Ishikawa (cell line): Measurements from ENCODE around the gene LETM1.

Experiments
- CEBPB ChIP-seq: IDR thresholded peaks from 2 replicates; pipeline ENCODE4 v1.6.1; 2012
- CREB1 ChIP-seq: IDR thresholded peaks from 2 replicates; pipeline ENCODE4 v1.6.1; 2012; ENCODE audit warnings: low read depth
- EGR1 ChIP-seq: IDR thresholded peaks from 2 replicates; pipeline ENCODE4 v1.6.1; 2012
- EP300 ChIP-seq: IDR thresholded peaks from 2 replicates; pipeline ENCODE4 v1.6.1; 2012; ENCODE audit warnings: borderline replicate concordance
- FOXM1 ChIP-seq: IDR thresholded peaks from 2 replicates; pipeline ENCODE4 v1.6.1; 2012; ENCODE audit warnings: low read depth, borderline replicate concordance
- NFIC ChIP-seq: IDR thresholded peaks from 2 replicates; pipeline ENCODE4 v1.6.1; 2012
- RAD21 ChIP-seq: IDR thresholded peaks from 2 replicates; pipeline ENCODE4 v1.6.1; 2012; ENCODE audit warnings: low read depth
- TAF1 ChIP-seq: IDR thresholded peaks from 2 replicates; pipeline ENCODE4 v1.6.1; 2012; ENCODE audit warnings: low read depth, mild to moderate bottlenecking
- TCF12 ChIP-seq: IDR thresholded peaks from 2 replicates; pipeline ENCODE4 v1.6.1; 2012; ENCODE audit warnings: low read depth
- TEAD4 ChIP-seq: IDR thresholded peaks from 2 replicates; pipeline ENCODE4 v1.6.1; 2012
- YY1 ChIP-seq: IDR thresholded peaks from 2 replicates; pipeline ENCODE4 v1.6.1; 2012; ENCODE audit warnings: low read depth
- ZBTB7A ChIP-seq: IDR thresholded peaks from 2 replicates; pipeline ENCODE4 v1.6.1; 2012; ENCODE audit warnings: low read depth
- TF ChIP-seq, protein P1 (sequence below): IDR thresholded peaks from 2 replicates; pipeline ENCODE4 v1.6.1; 2012; ENCODE audit warnings: low read depth, mild to moderate bottlenecking
- TF ChIP-seq, protein P2 (sequence below): IDR thresholded peaks from 2 replicates; pipeline ENCODE4 v1.6.1; 2012
- TF ChIP-seq, protein P3 (sequence below): IDR thresholded peaks from 2 replicates; pipeline ENCODE4 v1.6.1; 2012

Gene LETM1

DNA sequence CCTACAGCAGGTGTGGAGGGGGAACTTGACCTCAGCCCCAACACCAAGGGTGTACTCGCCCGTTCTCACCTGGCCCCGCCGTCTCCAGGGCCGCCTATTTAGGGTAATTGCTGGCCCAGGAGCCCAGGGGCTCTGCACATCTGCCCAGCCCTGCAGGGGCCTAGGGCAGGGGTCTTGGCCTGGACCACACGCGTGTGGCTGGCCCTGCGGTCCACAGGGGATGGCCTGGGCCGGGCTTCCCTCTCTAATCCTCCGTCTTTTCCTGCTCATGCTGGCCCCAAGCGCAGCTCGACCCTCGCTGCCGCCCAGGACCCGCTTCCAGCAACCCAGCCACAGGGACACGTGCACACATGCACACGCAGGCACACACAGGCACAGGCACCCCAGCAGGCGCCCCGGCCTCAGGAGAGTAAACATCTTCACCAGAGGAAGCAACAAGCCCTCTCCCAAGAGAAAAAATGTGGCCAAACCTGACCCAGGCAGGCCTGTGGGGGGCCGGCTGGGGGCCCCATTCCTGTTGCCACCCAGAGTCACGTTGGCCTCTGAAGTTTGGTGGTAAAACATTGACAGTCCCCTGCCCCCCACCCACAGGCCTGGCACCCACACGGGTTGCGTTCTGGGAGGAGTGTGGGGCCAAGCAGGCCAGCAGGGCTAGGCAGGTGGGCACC lies 87.5 kb downstream of the LETM1 start:
- TF ChIP-seq, protein P1, sequence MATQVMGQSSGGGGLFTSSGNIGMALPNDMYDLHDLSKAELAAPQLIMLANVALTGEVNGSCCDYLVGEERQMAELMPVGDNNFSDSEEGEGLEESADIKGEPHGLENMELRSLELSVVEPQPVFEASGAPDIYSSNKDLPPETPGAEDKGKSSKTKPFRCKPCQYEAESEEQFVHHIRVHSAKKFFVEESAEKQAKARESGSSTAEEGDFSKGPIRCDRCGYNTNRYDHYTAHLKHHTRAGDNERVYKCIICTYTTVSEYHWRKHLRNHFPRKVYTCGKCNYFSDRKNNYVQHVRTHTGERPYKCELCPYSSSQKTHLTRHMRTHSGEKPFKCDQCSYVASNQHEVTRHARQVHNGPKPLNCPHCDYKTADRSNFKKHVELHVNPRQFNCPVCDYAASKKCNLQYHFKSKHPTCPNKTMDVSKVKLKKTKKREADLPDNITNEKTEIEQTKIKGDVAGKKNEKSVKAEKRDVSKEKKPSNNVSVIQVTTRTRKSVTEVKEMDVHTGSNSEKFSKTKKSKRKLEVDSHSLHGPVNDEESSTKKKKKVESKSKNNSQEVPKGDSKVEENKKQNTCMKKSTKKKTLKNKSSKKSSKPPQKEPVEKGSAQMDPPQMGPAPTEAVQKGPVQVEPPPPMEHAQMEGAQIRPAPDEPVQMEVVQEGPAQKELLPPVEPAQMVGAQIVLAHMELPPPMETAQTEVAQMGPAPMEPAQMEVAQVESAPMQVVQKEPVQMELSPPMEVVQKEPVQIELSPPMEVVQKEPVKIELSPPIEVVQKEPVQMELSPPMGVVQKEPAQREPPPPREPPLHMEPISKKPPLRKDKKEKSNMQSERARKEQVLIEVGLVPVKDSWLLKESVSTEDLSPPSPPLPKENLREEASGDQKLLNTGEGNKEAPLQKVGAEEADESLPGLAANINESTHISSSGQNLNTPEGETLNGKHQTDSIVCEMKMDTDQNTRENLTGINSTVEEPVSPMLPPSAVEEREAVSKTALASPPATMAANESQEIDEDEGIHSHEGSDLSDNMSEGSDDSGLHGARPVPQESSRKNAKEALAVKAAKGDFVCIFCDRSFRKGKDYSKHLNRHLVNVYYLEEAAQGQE, result no peak
- TF ChIP-seq ZBTB7A, result no peak; the same call in 1 of the 2 replicates
- no peak for TF ChIP-seq TAF1
- no peak for TF ChIP-seq TEAD4
- TF ChIP-seq CREB1, result no peak
- no peak for TF ChIP-seq EP300
- TF ChIP-seq YY1, result no peak
- TF ChIP-seq CEBPB, result no peak
- TF ChIP-seq, protein P2, sequence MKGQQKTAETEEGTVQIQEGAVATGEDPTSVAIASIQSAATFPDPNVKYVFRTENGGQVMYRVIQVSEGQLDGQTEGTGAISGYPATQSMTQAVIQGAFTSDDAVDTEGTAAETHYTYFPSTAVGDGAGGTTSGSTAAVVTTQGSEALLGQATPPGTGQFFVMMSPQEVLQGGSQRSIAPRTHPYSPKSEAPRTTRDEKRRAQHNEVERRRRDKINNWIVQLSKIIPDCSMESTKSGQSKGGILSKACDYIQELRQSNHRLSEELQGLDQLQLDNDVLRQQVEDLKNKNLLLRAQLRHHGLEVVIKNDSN, result no peak
- TF ChIP-seq FOXM1, result no peak
- no peak for TF ChIP-seq EGR1
- TF ChIP-seq TCF12, result no peak
- no peak for TF ChIP-seq NFIC
- TF ChIP-seq RAD21, result no peak
- TF ChIP-seq, protein P3, sequence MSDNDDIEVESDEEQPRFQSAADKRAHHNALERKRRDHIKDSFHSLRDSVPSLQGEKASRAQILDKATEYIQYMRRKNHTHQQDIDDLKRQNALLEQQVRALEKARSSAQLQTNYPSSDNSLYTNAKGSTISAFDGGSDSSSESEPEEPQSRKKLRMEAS, result no peak

DNA sequence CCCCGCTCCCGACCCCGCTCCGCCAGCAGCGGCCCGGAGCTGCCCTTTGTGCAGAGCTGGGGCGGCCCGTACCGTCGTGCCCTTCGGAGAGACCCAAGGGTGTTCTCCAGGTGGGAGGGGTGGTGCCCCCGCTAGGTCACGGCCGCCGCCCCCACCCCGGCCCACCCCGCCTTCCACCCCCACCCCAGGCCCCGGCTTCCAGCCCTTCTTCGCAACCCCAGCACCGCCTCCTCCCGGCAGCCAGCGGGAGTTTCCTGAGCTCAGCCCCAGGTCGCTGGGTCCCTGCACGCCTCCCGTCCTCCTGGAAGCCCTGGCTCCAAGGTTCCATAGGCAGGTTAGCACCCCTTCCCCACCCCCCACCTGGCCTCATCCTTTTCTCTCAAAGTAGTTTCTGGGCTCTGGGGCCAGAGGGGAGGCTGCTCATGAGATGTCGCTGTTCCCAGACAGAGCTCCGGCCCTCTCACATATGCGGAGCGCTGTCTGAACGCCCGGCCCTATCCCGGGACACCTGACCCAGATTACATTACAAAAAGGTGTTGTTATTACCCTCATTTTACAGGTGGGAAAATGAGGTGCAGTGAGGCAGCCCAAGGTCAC lies 88.1 kb downstream of the LETM1 start:
- no peak for TF ChIP-seq YY1
- 0 out of 2 replicates have a peak, but pooled peaks have one; percentile 13 for TF ChIP-seq RAD21

DNA sequence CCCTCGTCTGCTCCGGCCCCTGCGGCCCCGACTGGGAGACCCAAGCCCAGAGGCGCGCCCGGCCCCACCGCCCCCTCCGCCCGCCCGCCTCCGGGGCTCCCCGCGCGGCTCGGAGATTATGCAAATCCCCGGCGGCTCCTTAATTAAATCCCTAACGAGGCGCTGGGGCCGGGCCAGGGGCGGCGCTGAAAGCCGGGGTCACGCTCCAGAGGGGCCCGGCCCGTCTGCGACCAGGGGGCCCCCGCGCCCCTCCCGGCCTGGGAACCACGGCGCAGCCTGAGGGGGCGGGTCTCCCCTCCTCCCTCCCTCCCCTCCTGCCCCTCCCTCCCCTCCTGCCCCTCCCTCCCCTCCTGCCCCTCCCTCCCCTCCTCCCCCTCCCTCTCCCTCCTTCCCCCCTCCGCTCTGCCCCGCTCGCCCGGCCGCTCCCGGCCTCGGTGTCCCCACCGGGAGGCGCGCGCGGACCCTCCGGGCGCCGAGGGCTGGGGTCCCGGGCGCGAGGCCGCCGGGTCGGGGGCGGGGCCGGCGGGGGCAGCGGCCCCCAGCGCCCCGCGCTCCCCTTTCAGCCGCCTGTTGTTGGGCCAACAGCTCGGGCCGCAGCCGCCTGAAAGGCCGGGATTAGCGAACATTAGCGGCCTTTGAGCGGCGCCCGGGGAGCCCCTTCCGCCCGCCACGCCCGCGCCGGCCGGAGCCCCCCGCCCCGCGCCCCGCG lies 88.7 kb downstream of the LETM1 start:
- TF ChIP-seq, protein P2, result no peak
- 0 out of 2 replicates have a peak, but pooled peaks have one; percentile 19 for TF ChIP-seq ZBTB7A

DNA sequence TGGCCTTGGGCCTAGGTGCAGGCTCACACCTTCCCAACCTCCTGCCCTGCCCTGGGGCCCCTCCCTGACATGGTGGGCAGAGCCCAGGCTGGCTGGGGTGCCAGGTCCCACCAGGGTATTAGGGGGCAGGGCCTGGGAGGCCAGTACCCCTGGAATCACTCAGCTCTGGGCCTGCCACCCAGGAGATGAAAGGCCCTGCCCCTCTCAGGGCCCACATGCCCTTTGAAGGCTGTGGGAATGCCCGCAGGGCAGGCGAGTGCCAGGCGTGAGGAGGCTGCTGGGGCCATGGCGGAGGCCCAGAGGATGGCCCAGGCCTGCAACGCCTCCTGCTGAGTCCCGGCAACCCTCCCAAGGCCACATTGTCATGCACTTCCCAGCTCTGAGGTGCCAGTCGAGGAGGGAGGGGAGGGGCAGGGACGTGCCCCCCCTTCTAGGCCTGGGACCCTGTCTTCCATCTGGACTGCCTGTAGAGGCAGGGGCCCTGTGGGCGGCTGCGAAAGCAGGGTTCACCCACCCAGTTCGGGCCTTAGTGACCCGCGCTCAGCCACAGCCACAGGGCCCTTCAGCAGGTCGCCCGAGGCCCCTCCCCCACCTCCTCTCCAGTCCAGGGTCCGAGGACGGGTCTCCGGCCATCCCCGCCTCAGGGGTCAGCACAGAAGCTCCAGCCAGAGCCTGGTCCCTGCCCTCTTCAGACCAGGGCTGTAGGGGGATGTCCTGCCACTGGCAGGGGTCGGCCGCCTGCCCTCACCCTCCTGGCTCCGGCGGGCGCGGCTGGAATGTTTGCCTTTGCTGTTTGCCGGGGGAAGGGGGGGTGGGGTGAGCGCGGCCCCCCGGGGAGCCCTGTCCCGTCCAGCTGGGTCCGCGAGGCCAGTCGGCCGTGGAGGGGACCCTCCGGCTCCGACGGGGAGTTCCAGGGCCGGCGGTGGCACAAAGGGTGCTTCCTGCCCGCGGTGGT lies 89.6 kb downstream of the LETM1 start:
- TF ChIP-seq EP300, result no peak
- TF ChIP-seq TEAD4, result peak; percentile 65
- TF ChIP-seq, protein P2, result no peak
- TF ChIP-seq ZBTB7A, result peak; percentile 93

DNA sequence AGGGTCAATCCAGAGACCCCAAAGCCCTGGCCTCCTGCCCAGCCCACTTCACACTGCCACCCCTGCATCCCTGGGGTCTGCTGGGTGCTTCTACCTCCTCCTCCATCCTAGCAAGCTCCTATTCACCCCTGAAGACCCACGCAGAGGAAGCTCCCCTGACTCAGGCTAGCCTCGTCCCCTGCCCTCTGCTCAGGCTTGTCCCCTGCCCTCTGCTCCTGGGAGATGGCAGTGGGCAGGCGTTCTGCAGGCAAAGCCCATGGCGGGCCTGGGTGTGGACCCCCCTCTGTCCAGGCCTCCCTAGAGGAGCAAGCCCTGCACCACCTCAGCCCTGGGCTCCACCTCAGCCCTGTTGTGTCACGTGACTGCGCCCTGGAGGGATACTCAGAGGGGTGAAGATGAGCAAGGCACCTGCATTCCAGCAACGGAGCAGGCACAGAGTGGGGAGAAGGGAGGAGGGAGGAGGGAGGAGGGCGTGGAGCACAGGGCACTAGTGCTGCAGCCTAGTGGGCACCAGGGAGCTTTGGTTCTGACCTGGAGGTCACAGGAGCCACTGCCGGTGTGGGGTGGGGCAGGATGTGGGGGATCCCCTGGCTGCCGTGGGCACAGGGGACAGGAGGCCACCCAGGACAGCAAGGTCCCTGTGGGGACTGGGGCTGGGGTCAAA lies 90.4 kb downstream of the LETM1 start:
- TF ChIP-seq CEBPB (no peak), TEAD4 (no peak), NFIC (no peak)
- TF ChIP-seq, protein P1, result no peak
- TF ChIP-seq, protein P2, result peak; percentile 55
